Heart right ventricle (tissue), 16 donors: ENCODE data around the gene SDSL. TPM values are rescaled to one million over a fixed set of nuclear protein-coding genes. Genes with fewer than 3 reads are reported as not detected.

Experiments
- ATAC-seq, 8 donors: fragments of 200-7000 bp; cut with Tn5 transposase; one replicate each; pipeline ENCODE4 v1.9.1; 2020; ENCODE audit warnings: mild to moderate bottlenecking in 8 of 8, moderate library complexity in 8 of 8, moderate number of reproducible peaks in 1 of 8
- DNase-seq, 2 donors: peaks; one replicate each; pipeline ENCODE4 v3.0.0-alpha.2; 2020
- H3K27ac ChIP-seq, 10 donors: fragments of 200-600 bp; sonication (generic) in 2 of 10; one replicate each; pipeline versions ENCODE4 v1.5.0 to v1.8.0; 2020 to 2022; ENCODE audit warnings: mild to moderate bottlenecking in 3 of 10
- H3K27me3 ChIP-seq, 7 donors: fragments of 200-600 bp; one replicate each; pipeline ENCODE4 v1.8.0; 2021 to 2022; ENCODE audit warnings: mild to moderate bottlenecking in 2 of 7
- H3K36me3 ChIP-seq, 9 donors: fragments of 200-600 bp; sonication (generic) in 1 of 9; one replicate each; pipeline versions ENCODE4 v1.5.0 to v1.8.0; 2020 to 2022; ENCODE audit warnings: mild to moderate bottlenecking in 2 of 9
- H3K4me1 ChIP-seq, 9 donors: fragments of 200-600 bp; sonication (generic) in 1 of 9; one replicate each; pipeline versions ENCODE4 v1.5.0 to v1.8.0; 2020 to 2022; ENCODE audit warnings: mild to moderate bottlenecking in 4 of 9
- H3K4me3 ChIP-seq, 10 donors: fragments of 200-600 bp; sonication (generic) in 2 of 10; one replicate each; pipeline versions ENCODE4 v1.5.0 to v1.8.0; 2020 to 2022; ENCODE audit warnings: mild to moderate bottlenecking in 7 of 10, moderate library complexity in 2 of 10
- H3K9me3 ChIP-seq, 11 donors: fragments of 200-600 bp in 10 of 11; sonication (generic) in 2 of 11; one replicate each; pipeline versions ENCODE4 v1.5.0 to v1.8.0; 2013 to 2022; ENCODE audit warnings: mild to moderate bottlenecking in 2 of 11, control low read depth in 1 of 11, moderate library complexity in 1 of 11
- CTCF ChIP-seq, 9 donors: fragments of 200-600 bp; sonication (generic) in 2 of 9; IDR thresholded peaks; one replicate each; pipeline versions ENCODE4 v1.5.0 to v1.8.0; 2021 to 2022; ENCODE audit warnings: antibody characterized with exemption in 9 of 9, mild to moderate bottlenecking in 5 of 9, moderate library complexity in 1 of 9
- WGBS, 2 donors: extraction: QIAGEN DNeasy Blood & Tissue Kit; methylation state at CpG; one replicate each; pipeline ENCODE4 v1.1.7; 2013; ENCODE audit warnings: inconsistent platforms in 1 of 2; 5-methylcytosine and 5-hydroxymethylcytosine counted together
- intact Hi-C, 10 donors: fragments of 100-400 bp; cut with DNase I; formaldehyde crosslinking; loops; one replicate each; pipeline versions ENCODE4 v1.11.1 to v1.14.2; 2022
- polyA plus RNA-seq, 2 donors: library from polyadenylated mRNA; stranded (reverse); fragments of 200-250 nt; gene quantifications; one replicate each; pipeline ENCODE4 v1.2.3, GENCODE V29; 2013
- total RNA-seq, 10 donors: library from RNA; stranded (reverse); fragmentation: NEBNext Ultra II Directional in 3 of 10; extraction: Animal tissue kit (Norgen Biotek cat#: 25700) in 3 of 10; gene quantifications; one replicate each; pipeline versions ENCODE4 v1.2.1 to v1.2.4, GENCODE V29; 2021 to 2023
- donor health status: Arrhythmogenic right ventricular cardiomyopathy.
- donor health status: ischemic (EF 13 %, LVEDD 7.1; RV severe dilation, severe dysfunction).
- donor health status: healthy with polysubstance abuse.
- donor health status: DM: no; HTN: yes; CAD: no.
- donor health status: DM: no; HTN: no; CAD: no.
- donor health status: ischemic (EF 25% LVEDD 6.9; RV normal size, moderate dysfunction).
- donor health status: ischemic (EF 25% LVEDD 5.7; RV mildly dilated, moderate dysfunction).
- donor health status: healthy.
- donor health status: DM: yes; HTN: yes; CAD: no.
- donor health status: Ischemic cardiomyopathy.
- donor health status: ischemic (EF 35%, LVEDD 5.7; RV mildly dilated, moderate dysfunction).
- donor health status: nonischemic (EF 11% LVEDD 7.7; RV severe dilation, severe dysfunction).
- donor health status: DM: yes; HTN: yes; CAD: no.
- donor health status: PGD.
- donor health status: ischemic (EF 29% LVEDD 5.4; RV normal size, mild dysfunction).
- donor health status: nonischemic (EF 23%, LVEDD 6.1; RV moderate dilation, normal function).

SDSL gene
- total and polyA plus RNA-seq, 12 donors, result 2.0 to 23.4 (median 13.8) TPM

- intact Hi-C loops, result no loop called here
- Histone ChIP-seq H3K27ac (no peak overlapping the region), H3K4me1 (peaks cover 0 to 6% (median 0%) of the 10 kb centered on the region in 9 donors), H3K27me3 (peaks cover 15 to 99% (median 93%) of the 10 kb centered on the region in 7 donors), H3K9me3 (no peaks in the 10 kb centered on the region), H3K4me3 (no peak overlapping the region), H3K36me3 (no peaks in the 10 kb centered on the region)
- DNase-seq (no peak), ATAC-seq (no peak)
- WGBS, 2 donors, result 4 to 8% methylated on average over 1 of the region's 1 CpG
- no peak for TF ChIP-seq CTCF (IDR thresholded peaks at IDR 0.05)
Observed at GRCh38 chr12:113482334-113482733, 60.2 kb downstream of the SDSL start.

GRCh38 chr12:113485330-113485729 lies 63.1 kb downstream of the SDSL start:
- DNase-seq (no peak), ATAC-seq (no peak)
- Histone ChIP-seq H3K4me3 (no peak overlapping the region), H3K4me1 (no peaks in the 10 kb centered on the region), H3K27me3 (peaks cover 0 to 93% (median 76%) of the 10 kb centered on the region in 7 donors), H3K27ac (no peak overlapping the region), H3K36me3 (no peaks in the 10 kb centered on the region), H3K9me3 (no peaks in the 10 kb centered on the region)
- no peak for TF ChIP-seq CTCF (IDR thresholded peaks at IDR 0.05)
- WGBS, 2 donors, result 0 to 2% methylated on average over 2 of the region's 2 CpGs
- intact Hi-C loops, result no loop called here

GRCh38 chr12:113486722-113487121 lies 64.5 kb downstream of the SDSL start:
- Histone ChIP-seq H3K4me1 (no peaks in the 10 kb centered on the region), H3K27ac (no peak overlapping the region), H3K4me3 (no peak overlapping the region), H3K27me3 (peaks cover 0 to 83% (median 67%) of the 10 kb centered on the region in 7 donors), H3K36me3 (no peaks in the 10 kb centered on the region), H3K9me3 (no peaks in the 10 kb centered on the region)
- intact Hi-C loops, result no loop called here
- no peak for TF ChIP-seq CTCF (IDR thresholded peaks at IDR 0.05)
- no peak for ATAC-seq
- 25 to 32% methylated on average over 4 of the region's 4 CpGs for WGBS, 2 donors
- DNase-seq, result no peak

Other genes starting within 250 kb of the SDSL start
- 10 to 100 TPM; 33.3 to 46.5 (median 37.5) TPM for gene DDX54, start 236.9 kb upstream of the SDSL start, total RNA-seq
- 10 to 100 TPM; 16.5 to 52.7 TPM for gene DDX54, start 236.9 kb upstream of the SDSL start, polyA plus RNA-seq
- gene RITA1, start 236.7 kb upstream of the SDSL start, total RNA-seq, result 10 to 100 TPM; 11.9 to 20.8 (median 14.4) TPM
- 1 to 10 TPM; 8.0 to 9.9 TPM for gene RITA1, start 236.7 kb upstream of the SDSL start, polyA plus RNA-seq
- 100 to 1,000 TPM in 8 of 10 donors, 10 to 100 TPM in 2; 81.9 to 163 (median 127) TPM for gene TPCN1, start 200.9 kb upstream of the SDSL start, total RNA-seq
- 100 to 1,000 TPM in 1 of 2 donors, 10 to 100 TPM in 1; 16.4 to 147 TPM for gene TPCN1, start 200.9 kb upstream of the SDSL start, polyA plus RNA-seq
- gene SLC8B1, start 87.3 kb upstream of the SDSL start, total RNA-seq, result 10 to 100 TPM in 6 of 10 donors, 1 to 10 TPM in 4; 7.2 to 15.0 (median 11.9) TPM
- gene SLC8B1, start 87.3 kb upstream of the SDSL start, polyA plus RNA-seq, result 10 to 100 TPM in 1 of 2 donors, 1 to 10 TPM in 1; 8.0 to 16.9 TPM
- gene PLBD2, start 63.8 kb upstream of the SDSL start, total RNA-seq, result 10 to 100 TPM; 24.7 to 53.9 (median 36.1) TPM
- 10 to 100 TPM; 13.0 to 20.0 TPM for gene PLBD2, start 63.8 kb upstream of the SDSL start, polyA plus RNA-seq
- gene SDS, start 18.5 kb upstream of the SDSL start, total RNA-seq, result 1 to 10 TPM in 1 of 10 donors, under 1 TPM in 3, not detected in 6; 0.18 to 1.6 (median 0.45) TPM
- gene SDS, start 18.5 kb upstream of the SDSL start, polyA plus RNA-seq, result under 1 TPM in 1 of 2 donors, not detected in 1; 0.33 TPM
- gene LHX5, start 49.5 kb downstream of the SDSL start, total RNA-seq, result not detected
- gene LHX5, start 49.5 kb downstream of the SDSL start, polyA plus RNA-seq, result not detected